H1 (cell line): ENCODE measurements around the gene PSMF1. TPM values are rescaled to one million over a fixed set of nuclear protein-coding genes. Genes with fewer than 3 reads are reported as not detected.
A peak's percentile ranks its signal among the peaks of the same experiment; 100 is the strongest.

Experiments
- CTCF ChIA-PET: fragments of 300-600 bp; sonication (Branson Sonifier 250); formaldehyde crosslinking; loops from one replicate; lab custom pipeline; 2021; ENCODE audit not compliant: partially characterized antibody; lab: Charles Lee
- POLR2A ChIA-PET: fragments of 300-600 bp; sonication (Branson Sonifier 250); formaldehyde crosslinking; loops from one replicate; lab custom pipeline; 2021; ENCODE audit warnings: inconsistent platforms; ENCODE audit not compliant: partially characterized antibody; lab: Charles Lee
- DNase-seq, 2 experiments: peaks; one replicate each; pipeline versions ENCODE4 v3.0.0 to v3.0.0-alpha.2; 2010 to 2022; ENCODE audit warnings: low spot score in 2 of 2, low read depth in 1 of 2, mixed read lengths in 1 of 2
- FAIRE-seq: peaks from 2 replicates; lab custom pipeline; 2011; peaks lifted over from hg19 to GRCh38; lab: Jason Lieb, UNC
- H2AFZ ChIP-seq: 2 replicates; pipeline ENCODE4 v1.8.1; 2012; ENCODE audit warnings: low read length, inconsistent platforms
- H2AK5ac ChIP-seq: 2 replicates; pipeline ENCODE4 v1.6.1; 2013; ENCODE audit warnings: low read depth, low read length
- H2BK120ac ChIP-seq: replicated peaks from 2 replicates; pipeline ENCODE3; 2013; ENCODE audit warnings: low read depth, low read length, inconsistent platforms
- H2BK12ac ChIP-seq: 2 replicates; pipeline ENCODE4 v1.6.1; 2013; ENCODE audit warnings: low read depth, low read length
- H2BK15ac ChIP-seq: 2 replicates; pipeline ENCODE4 v1.6.1; 2013; ENCODE audit warnings: low read length
- H2BK20ac ChIP-seq: 2 replicates; pipeline ENCODE4 v1.6.1; 2013; ENCODE audit warnings: low read length
- H2BK5ac ChIP-seq: 2 replicates; pipeline ENCODE4 v1.6.1; 2013; ENCODE audit warnings: low read depth, low read length
- H3K14ac ChIP-seq: 2 replicates; pipeline ENCODE4 v1.6.1; 2013; ENCODE audit warnings: inconsistent platforms; ENCODE audit not compliant: insufficient read length
- H3K18ac ChIP-seq: 2 replicates; pipeline ENCODE4 v1.6.1; 2013; ENCODE audit warnings: low read length; ENCODE audit errors: extremely low read depth
- H3K23ac ChIP-seq: 2 replicates; pipeline ENCODE4 v1.6.1; 2013; ENCODE audit warnings: inconsistent platforms; ENCODE audit not compliant: insufficient read length
- H3K23me2 ChIP-seq: 2 replicates; pipeline ENCODE4 v1.6.1; 2013; ENCODE audit warnings: low read depth, low read length
- H3K27ac ChIP-seq: 2 replicates; pipeline ENCODE4 v1.6.1; 2011; ENCODE audit warnings: low read depth, low read length, inconsistent platforms
- H3K27me3 ChIP-seq, 4 experiments: replicated peaks in 1 of 4; 1 replicate in 1 of 4; 2 replicates in 3 of 4; pipeline versions ENCODE4 v1.6.1 to v1.8.1; 2011 to 2013; ENCODE audit warnings: low read length in 3 of 4, mild to moderate bottlenecking in 3 of 4, inconsistent platforms in 2 of 4, mixed read lengths in 2 of 4, moderate library complexity in 1 of 4; ENCODE audit not compliant: control insufficient read depth in 3 of 4, insufficient read depth in 3 of 4; ENCODE audit errors: extremely low read depth in 1 of 4
- H3K36me3 ChIP-seq, 4 experiments: 2 replicates each; pipeline versions ENCODE4 v1.6.1 to v1.8.1; 2011 to 2013; ENCODE audit warnings: mild to moderate bottlenecking in 4 of 4, low read length in 3 of 4, moderate library complexity in 2 of 4, control low read depth in 1 of 4, inconsistent platforms in 1 of 4; ENCODE audit not compliant: insufficient read depth in 4 of 4, control insufficient read depth in 2 of 4
- H3K4ac ChIP-seq: replicated peaks from 2 replicates; pipeline ENCODE3; 2013; ENCODE audit warnings: low read length, low read depth, mixed read lengths, inconsistent platforms; ENCODE audit not compliant: insufficient read length
- H3K4me1 ChIP-seq, 4 experiments: replicated peaks in 1 of 4; 1 replicate in 1 of 4; 2 replicates in 3 of 4; pipeline versions ENCODE4 v1.6.1 to v1.8.1; 2011 to 2013; ENCODE audit warnings: low read length in 3 of 4, inconsistent platforms in 2 of 4, mixed read lengths in 1 of 4; ENCODE audit not compliant: insufficient read depth in 4 of 4, control insufficient read depth in 3 of 4
- H3K4me2 ChIP-seq, 2 experiments: 2 replicates each; pipeline versions ENCODE4 v1.6.1 to v1.8.1; 2011 to 2013; ENCODE audit warnings: low read depth in 2 of 2, low read length in 2 of 2, control low read depth in 1 of 2, inconsistent platforms in 1 of 2, mild to moderate bottlenecking in 1 of 2; ENCODE audit not compliant: insufficient read depth in 1 of 2
- H3K4me3 ChIP-seq, 4 experiments: fragments of 200-600, 300-600 bp in 1 of 4; sonication (generic), shearing (Covaris generic), sonication (Bioruptor Twin) in 1 of 4; 2 replicates each; pipeline versions ENCODE4 v1.5.1 to v1.8.1; 2011 to 2016; ENCODE audit warnings: low read length in 4 of 4, low read depth in 3 of 4, control low read depth in 2 of 4, inconsistent platforms in 2 of 4, mild to moderate bottlenecking in 2 of 4, mixed read lengths in 1 of 4, moderate library complexity in 1 of 4; ENCODE audit not compliant: insufficient read depth in 2 of 4; ENCODE audit errors: extremely low read depth in 1 of 4
- H3K56ac ChIP-seq: replicated peaks from 2 replicates; pipeline ENCODE3; 2013; ENCODE audit warnings: low read depth, mild to moderate bottlenecking, mixed read lengths, low read length, inconsistent platforms; ENCODE audit not compliant: insufficient read length
- H3K79me1 ChIP-seq: 2 replicates; pipeline ENCODE4 v1.6.1; 2013; ENCODE audit warnings: low read depth, low read length, control low read depth
- H3K79me2 ChIP-seq, 2 experiments: 2 replicates each; pipeline versions ENCODE4 v1.6.1 to v1.8.1; 2012 to 2013; ENCODE audit warnings: low read length in 2 of 2, mild to moderate bottlenecking in 2 of 2, inconsistent platforms in 1 of 2; ENCODE audit not compliant: insufficient read depth in 2 of 2, control insufficient read depth in 1 of 2
- H3K9ac ChIP-seq, 4 experiments: replicated peaks in 1 of 4; 1 replicate in 1 of 4; 2 replicates in 3 of 4; pipeline versions ENCODE4 v1.6.1 to v1.8.1; 2011 to 2013; ENCODE audit warnings: low read depth in 3 of 4, low read length in 3 of 4, control low read depth in 2 of 4, mild to moderate bottlenecking in 2 of 4, moderate library complexity in 2 of 4, inconsistent platforms in 1 of 4; ENCODE audit errors: extremely low read depth in 1 of 4
- H3K9me3 ChIP-seq, 2 experiments: 2 replicates each; pipeline versions ENCODE4 v1.6.1 to v1.8.1; 2012 to 2013; ENCODE audit warnings: mild to moderate bottlenecking in 2 of 2, moderate library complexity in 2 of 2, control low read depth in 1 of 2, inconsistent platforms in 1 of 2, low read depth in 1 of 2, low read length in 1 of 2, mixed read lengths in 1 of 2; ENCODE audit not compliant: insufficient read depth in 2 of 2
- H4K20me1 ChIP-seq, 2 experiments: replicated peaks in 1 of 2; 2 replicates each; pipeline versions ENCODE3 to v1.8.1; 2011 to 2013; ENCODE audit warnings: inconsistent platforms in 2 of 2, low read length in 2 of 2, mild to moderate bottlenecking in 1 of 2; ENCODE audit not compliant: insufficient read depth in 2 of 2, control insufficient read depth in 1 of 2
- H4K5ac ChIP-seq: 2 replicates; pipeline ENCODE4 v1.6.1; 2013; ENCODE audit warnings: low read length, low read depth, mixed read lengths, inconsistent platforms; ENCODE audit not compliant: insufficient read length
- H4K8ac ChIP-seq: 2 replicates; pipeline ENCODE4 v1.8.0; 2013; ENCODE audit warnings: mild to moderate bottlenecking, moderate library complexity, low read length, inconsistent platforms; ENCODE audit not compliant: insufficient read depth; ENCODE audit errors: extremely low read depth
- H4K91ac ChIP-seq: replicated peaks from 2 replicates; pipeline ENCODE3; 2013; ENCODE audit warnings: low read length, mixed read lengths, inconsistent platforms; ENCODE audit not compliant: insufficient read length
- ASH2L ChIP-seq: fragments of 200-600, 300-600 bp; sonication (generic); IDR thresholded peaks from one replicate; pipeline ENCODE4 v1.7.1; 2017; ENCODE audit warnings: low read length
- BACH1 ChIP-seq: IDR thresholded peaks from 2 replicates; pipeline ENCODE4 v1.6.1; 2012; ENCODE audit warnings: low read length, improper control_type of control experiment
- BRCA1 ChIP-seq: IDR thresholded peaks from 2 replicates; pipeline ENCODE4 v1.6.1; 2012; ENCODE audit warnings: low read depth, low read length, improper control_type of control experiment
- CTBP2 ChIP-seq: IDR thresholded peaks from 2 replicates; pipeline ENCODE4 v1.7.0; 2011; ENCODE audit warnings: borderline replicate concordance, mild to moderate bottlenecking, moderate library complexity, mixed read lengths, low read length; ENCODE audit not compliant: insufficient read depth, insufficient read length
- EGR1 ChIP-seq: IDR thresholded peaks from 2 replicates; pipeline ENCODE4 v1.6.1; 2011; ENCODE audit warnings: low read depth, low read length, borderline replicate concordance
- GABPA ChIP-seq: IDR thresholded peaks from 2 replicates; pipeline ENCODE4 v1.6.1; 2011; ENCODE audit warnings: mild to moderate bottlenecking, low read length, moderate library complexity, borderline replicate concordance; ENCODE audit not compliant: insufficient read depth
- KDM4A ChIP-seq: IDR thresholded peaks from one replicate; pipeline ENCODE4 v1.7.1; 2012; ENCODE audit warnings: low read depth, mild to moderate bottlenecking, moderate library complexity, low read length, inconsistent platforms; ENCODE audit not compliant: severe bottlenecking
- KDM5A ChIP-seq: fragments of 200-600 bp; IDR thresholded peaks from 2 replicates; pipeline ENCODE4 v1.7.1; 2012; ENCODE audit warnings: mild to moderate bottlenecking, low read length, inconsistent platforms, mixed read lengths
- MAFK ChIP-seq: IDR thresholded peaks from 2 replicates; pipeline ENCODE4 v1.6.1; 2012; ENCODE audit warnings: low read depth, mild to moderate bottlenecking, improper control_type of control experiment, low read length
- TCF12 ChIP-seq: IDR thresholded peaks from 2 replicates; pipeline ENCODE4 v1.6.1; 2011; ENCODE audit warnings: low read depth, mild to moderate bottlenecking, low read length
- TEAD4 ChIP-seq: IDR thresholded peaks from 2 replicates; pipeline ENCODE4 v1.6.1; 2012; ENCODE audit warnings: low read depth, low read length, inconsistent platforms, mixed read lengths
- WGBS, 2 experiments: shearing (Covaris generic) in 1 of 2; methylation state at CpG; one replicate each; pipeline versions ENCODE4 v1.1.6 to v1.1.7; 2013 to 2015; ENCODE audit warnings: low lambda C conversion rate in 2 of 2, mixed read lengths in 2 of 2, inconsistent platforms in 1 of 2, low coverage in 1 of 2, missing lambda C conversion rate in 1 of 2; ENCODE audit not compliant: insufficient replicate concordance in 2 of 2, insufficient coverage in 1 of 2, insufficient read length in 1 of 2; ENCODE audit errors: extremely low coverage in 1 of 2, missing lambda C conversion rate in 1 of 2; 5-methylcytosine and 5-hydroxymethylcytosine counted together
- polyA plus RNA-seq, 7 experiments: library from polyadenylated mRNA; depleted of rRNA in 3 of 7; stranded (reverse) in 5 of 7; unstranded in 2 of 7; fragments of >200 nt in 5 of 7; fragments of 200-250 nt in 2 of 7; gene quantifications; 1 replicate in 5 of 7; 2 replicates in 1 of 7; 4 replicates in 1 of 7; pipeline versions ENCODE4 v1.2.1 to v1.2.3, GENCODE V29; 2011 to 2013; ENCODE audit warnings: missing spikeins in 2 of 7, mixed read lengths in 2 of 7
- total RNA-seq: library from RNA; stranded (reverse); fragmentation: NEBNext Ultra II Directional; extraction: Animal tissue kit (Norgen Biotek cat#: 25700); gene quantifications from 2 replicates; pipeline ENCODE4 v1.2.1, GENCODE V29; 2021

The PSMF1 gene
- total and polyA plus RNA-seq, 2 of the 8 experiments (the other 6 are each of a cell fraction or from before 2014, with no cell fraction given), result 106 to 159 TPM

DNA sequence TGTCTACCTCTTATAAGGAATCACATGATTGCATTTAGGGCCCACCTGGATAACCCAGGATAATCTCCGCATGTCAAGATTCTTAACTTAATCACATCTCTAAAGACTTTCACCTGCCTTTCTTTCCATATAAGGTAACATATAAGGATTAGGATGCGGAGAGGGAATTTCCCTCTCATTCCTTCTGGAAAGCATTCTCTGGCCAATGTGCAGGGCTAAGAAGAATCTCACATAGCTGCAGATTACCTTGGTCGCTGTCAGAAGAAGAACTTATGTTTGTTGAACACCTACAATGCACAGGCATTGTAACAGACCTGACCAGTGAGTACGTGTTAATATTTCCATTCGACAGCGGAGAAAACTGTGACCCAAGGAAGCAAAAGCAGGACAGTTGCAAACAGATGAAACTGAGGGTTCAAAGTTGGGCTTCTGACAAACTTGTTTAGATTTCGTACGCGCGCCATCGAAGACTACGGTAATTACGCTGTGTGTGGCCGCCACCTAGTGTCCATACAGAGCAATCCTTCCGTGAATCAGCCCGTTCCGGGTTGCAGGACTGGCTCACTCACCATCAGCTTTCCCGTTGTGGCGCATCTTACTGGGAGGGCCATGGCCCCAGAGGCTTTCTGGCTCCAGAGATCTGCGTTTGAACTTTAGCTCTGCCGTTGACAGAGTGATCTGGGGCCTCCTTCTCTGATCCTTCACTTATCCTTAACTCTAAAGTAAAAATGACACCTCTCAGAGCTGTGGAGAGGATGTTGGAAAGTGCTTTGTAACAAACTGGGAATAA lies 94.4 kb downstream of the PSMF1 start:
- Histone ChIP-seq H3K79me1 (no peaks in the 10 kb centered on the region), H4K91ac (no peak overlapping the region), H2BK20ac (no peak overlapping the region), H3K27me3 (0 out of 7 replicates have a peak, but pooled peaks cover 0 to 3% (median 0%) of the 10 kb centered on the region in 4 experiments), H3K4ac (no peak overlapping the region), H3K23ac (no peak overlapping the region), H3K79me2 (no peaks in the 10 kb centered on the region), H2BK15ac (no peak overlapping the region), H3K27ac (no peak overlapping the region), H2AK5ac (no peak overlapping the region), H3K36me3 (no peaks in the 10 kb centered on the region), H3K4me2 (peak overlapping the region in 1 of 2 experiments; percentile 24; a peak in 3 of 4 replicates), H3K23me2 (no peaks in the 10 kb centered on the region), H3K18ac (no peak overlapping the region), H4K5ac (no peak overlapping the region), H3K14ac (no peak overlapping the region), H2BK5ac (no peak overlapping the region), H4K20me1 (no peaks in the 10 kb centered on the region), H3K4me1 (peaks cover 0 to 10% (median 0%) of the 10 kb centered on the region in 4 experiments; a peak in 3 of 7 replicates), H2AFZ (peak overlapping the region; percentile 91), H2BK12ac (no peak overlapping the region), H2BK120ac (no peak overlapping the region), H3K4me3 (no peak overlapping the region), H3K9me3 (no peaks in the 10 kb centered on the region), H3K56ac (no peak overlapping the region), H3K9ac (no peak overlapping the region), H4K8ac (peak overlapping the region; percentile 17; the same call in 1 of the 2 replicates)
- ChIA-PET POLR2A (interaction anchor here (1.0 to 2.4 kb wide), 3 partner anchors 12 to 37 kb away, joined by 3 to 7 read pairs (median 4); partner anchors contain the start of gene RAD21L1), CTCF (interaction anchor here (0.7 to 11.9 kb wide), 20 partner anchors 13 to 256 kb away, joined by 3 to 101 read pairs (median 5); partner anchors contain the start of genes RAD21L1 and TMEM74B)
- DNase-seq, result peak; percentile 53 to 77
- FAIRE-seq, result peak; percentile 70
- WGBS, 2 experiments, result 16% methylated on average over 21 of the region's 21 CpGs; no CpG with 5 or more reads in 1 of the 2 experiments
- TF ChIP-seq KDM4A, result no peak
- no peak for TF ChIP-seq BRCA1
- no peak for TF ChIP-seq GABPA
- TF ChIP-seq TEAD4, result no peak
- TF ChIP-seq BACH1, result peak; percentile 83; the same call in 1 of the 2 replicates
- peak; percentile 44; the same call in 1 of the 2 replicates for TF ChIP-seq MAFK
- TF ChIP-seq ASH2L, result no peak
- TF ChIP-seq KDM5A, result no peak
- no peak for TF ChIP-seq CTBP2
- no peak for TF ChIP-seq EGR1
- TF ChIP-seq TCF12, result no peak
